HEK293 (cell line): ENCODE measurements around the gene KCP.
A peak's percentile ranks its signal among the peaks of the same experiment; 100 is the strongest.

Experiments used
- GLI4 ChIP-seq: fragments of 450-650 bp; formaldehyde crosslinking; IDR thresholded peaks from 2 replicates; pipeline ENCODE4 v1.5.1; 2016; ENCODE audit warnings: missing biosample characterization, missing genetic modification characterization
- KLF1 ChIP-seq: fragments of 450-650 bp; formaldehyde crosslinking; IDR thresholded peaks from 2 replicates; pipeline ENCODE4 v1.5.1; 2016; ENCODE audit warnings: missing biosample characterization, missing genetic modification characterization
- PBX3 ChIP-seq: sonication (generic); formaldehyde crosslinking; IDR thresholded peaks from 2 replicates; pipeline ENCODE4 v1.8.1; 2022; ENCODE audit warnings: mild to moderate bottlenecking, moderate library complexity, missing genetic modification reagents
- REST ChIP-seq: fragments of 450-650 bp; formaldehyde crosslinking; IDR thresholded peaks from 2 replicates; pipeline ENCODE4 v1.5.1; 2016; ENCODE audit warnings: missing biosample characterization, missing genetic modification characterization
- TCF7L2 ChIP-seq: IDR thresholded peaks from 2 replicates; pipeline ENCODE4 v1.6.1; 2011; ENCODE audit warnings: low read depth, mild to moderate bottlenecking, inconsistent platforms, low read length, moderate library complexity, borderline replicate concordance
- ZNF140 ChIP-seq: fragments of 450-650 bp; formaldehyde crosslinking; IDR thresholded peaks from 2 replicates; pipeline ENCODE4 v1.5.1; 2016; ENCODE audit warnings: missing biosample characterization, missing genetic modification characterization
- ZNF214 ChIP-seq: fragments of 450-650 bp; formaldehyde crosslinking; IDR thresholded peaks from 2 replicates; pipeline ENCODE4 v1.5.1; 2017; ENCODE audit warnings: missing biosample characterization, mild to moderate bottlenecking, missing genetic modification characterization, borderline replicate concordance
- ZNF670 ChIP-seq: fragments of 450-650 bp; formaldehyde crosslinking; IDR thresholded peaks from 2 replicates; pipeline ENCODE4 v1.5.1; 2016; ENCODE audit warnings: missing biosample characterization, missing genetic modification characterization, low read depth
- TF ChIP-seq, protein P1 (sequence below): fragments of 450-650 bp; formaldehyde crosslinking; IDR thresholded peaks from 2 replicates; pipeline ENCODE4 v1.5.1; 2016; ENCODE audit warnings: missing biosample characterization, missing genetic modification characterization

GRCh38 chr7:128860158-128861073, 50.1 kb downstream of the KCP start:
- TF ChIP-seq ZNF214 (tag by site-specific recombination) = no peak
- TF ChIP-seq ZNF140 (tag by site-specific recombination) = no peak
- TF ChIP-seq, protein P1, sequence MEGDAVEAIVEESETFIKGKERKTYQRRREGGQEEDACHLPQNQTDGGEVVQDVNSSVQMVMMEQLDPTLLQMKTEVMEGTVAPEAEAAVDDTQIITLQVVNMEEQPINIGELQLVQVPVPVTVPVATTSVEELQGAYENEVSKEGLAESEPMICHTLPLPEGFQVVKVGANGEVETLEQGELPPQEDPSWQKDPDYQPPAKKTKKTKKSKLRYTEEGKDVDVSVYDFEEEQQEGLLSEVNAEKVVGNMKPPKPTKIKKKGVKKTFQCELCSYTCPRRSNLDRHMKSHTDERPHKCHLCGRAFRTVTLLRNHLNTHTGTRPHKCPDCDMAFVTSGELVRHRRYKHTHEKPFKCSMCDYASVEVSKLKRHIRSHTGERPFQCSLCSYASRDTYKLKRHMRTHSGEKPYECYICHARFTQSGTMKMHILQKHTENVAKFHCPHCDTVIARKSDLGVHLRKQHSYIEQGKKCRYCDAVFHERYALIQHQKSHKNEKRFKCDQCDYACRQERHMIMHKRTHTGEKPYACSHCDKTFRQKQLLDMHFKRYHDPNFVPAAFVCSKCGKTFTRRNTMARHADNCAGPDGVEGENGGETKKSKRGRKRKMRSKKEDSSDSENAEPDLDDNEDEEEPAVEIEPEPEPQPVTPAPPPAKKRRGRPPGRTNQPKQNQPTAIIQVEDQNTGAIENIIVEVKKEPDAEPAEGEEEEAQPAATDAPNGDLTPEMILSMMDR = 0 out of 2 replicates have a peak, but pooled peaks have one; percentile 34
- TF ChIP-seq ZNF670 (tag by site-specific recombination) = no peak
- no peak for TF ChIP-seq GLI4 (tag by site-specific recombination)
- TF ChIP-seq REST (tag by site-specific recombination) = no peak
- TF ChIP-seq TCF7L2 = no peak
- no peak for TF ChIP-seq PBX3
- TF ChIP-seq KLF1 (tag by site-specific recombination) = no peak
